HG03432 (cell line): Measurements from ENCODE around the gene CELF5.
"Not testable (repeated sequence)": the region's sequence is repeated elsewhere in the genome, so short reads cannot be mapped to it uniquely, and the experiment has no call there.

Experiments used
- ATAC-seq: cut with Tn5 transposase; IDR thresholded peaks from one replicate; pipeline ENCODE4 v1.9.1; 2021; ENCODE audit warnings: mild to moderate bottlenecking, moderate library complexity; ENCODE audit not compliant: unreplicated experiment

Gene CELF5

GRCh38 chr19:3289971-3290569 is 65.6 kb downstream of the CELF5 start:
- no peak for ATAC-seq

GRCh38 chr19:3290858-3291257 is 66.4 kb downstream of the CELF5 start:
- ATAC-seq: not testable (repeated sequence)

GRCh38 chr19:3291644-3292043 is 67.2 kb downstream of the CELF5 start:
- ATAC-seq: no peak

- no peak for ATAC-seq
Measured at GRCh38 chr19:3292958-3293529, 68.6 kb downstream of the CELF5 start.

- no peak for ATAC-seq
Measured at GRCh38 chr19:3293560-3293959, 69.1 kb downstream of the CELF5 start.

- ATAC-seq: no peak
Measured at GRCh38 chr19:3294080-3294850, 69.8 kb downstream of the CELF5 start.

GRCh38 chr19:3295581-3295980 is 71.1 kb downstream of the CELF5 start:
- ATAC-seq: no peak

GRCh38 chr19:3296034-3296433 is 71.6 kb downstream of the CELF5 start:
- no peak for ATAC-seq

- ATAC-seq: no peak
Measured at GRCh38 chr19:3296446-3296845, 72.0 kb downstream of the CELF5 start.

- no peak for ATAC-seq
Measured at GRCh38 chr19:3298853-3299449, 74.5 kb downstream of the CELF5 start.

- ATAC-seq: not testable (repeated sequence)
Measured at GRCh38 chr19:3300566-3300965, 76.1 kb downstream of the CELF5 start.

- ATAC-seq: no peak
Measured at GRCh38 chr19:3302755-3303154, 78.3 kb downstream of the CELF5 start.

- no peak for ATAC-seq
Measured at GRCh38 chr19:3304871-3305423, 80.5 kb downstream of the CELF5 start.

GRCh38 chr19:3309724-3310123 is 85.3 kb downstream of the CELF5 start:
- ATAC-seq: no peak

- no peak for ATAC-seq
Measured at GRCh38 chr19:3310280-3310679, 85.8 kb downstream of the CELF5 start.

GRCh38 chr19:3310711-3311110 is 86.2 kb downstream of the CELF5 start:
- no peak for ATAC-seq

GRCh38 chr19:3313199-3313575 is 88.7 kb downstream of the CELF5 start:
- ATAC-seq: no peak

GRCh38 chr19:3314962-3315675 is 90.7 kb downstream of the CELF5 start:
- no peak for ATAC-seq

- ATAC-seq: no peak
Measured at GRCh38 chr19:3315676-3315973, 91.2 kb downstream of the CELF5 start.

GRCh38 chr19:3316132-3316648 is 91.7 kb downstream of the CELF5 start:
- no peak for ATAC-seq

GRCh38 chr19:3316659-3317207 is 92.3 kb downstream of the CELF5 start:
- ATAC-seq: no peak
